SK-N-SH (cell line): ENCODE measurements around the gene RBBP8. TPM values are rescaled to one million over a fixed set of nuclear protein-coding genes. Genes with fewer than 3 reads are reported as not detected.

ENCODE experiments used
- CTCF ChIA-PET: fragments of 300-600, 350-600 bp; formaldehyde crosslinking; extraction: SDS; loops from one replicate; lab custom pipeline; 2021; lab: Yijun Ruan, JAX
- POLR2A ChIA-PET: fragments of 350-600 bp; sonication (Branson Sonifier 250); formaldehyde crosslinking; extraction: SDS; loops from one replicate; lab custom pipeline; 2020; ENCODE audit warnings: antibody characterized with exemption, inconsistent platforms; lab: Yijun Ruan, JAX
- DNase-seq: peaks from one replicate; pipeline ENCODE4 v3.0.0; 2012
- H2AFZ ChIP-seq: fragments of 200-600 bp; sonication (generic); 2 replicates; pipeline ENCODE4 v1.8.1; 2016; ENCODE audit warnings: antibody characterized with exemption, mild to moderate bottlenecking, low read depth
- H3F3A ChIP-seq: fragments of 200-600 bp; sonication (generic); replicated peaks from 2 replicates; pipeline ENCODE3; 2016; ENCODE audit warnings: antibody characterized with exemption, mild to moderate bottlenecking; ENCODE audit not compliant: insufficient read depth
- H3K27ac ChIP-seq, 2 experiments: fragments of 200-500 bp in 1 of 2; fragments of 200-600 bp in 1 of 2; sonication (Bioruptor generic) in 1 of 2; sonication (generic), shearing (Covaris generic) in 1 of 2; 2 replicates each; pipeline versions ENCODE4 v1.5.1 to v1.6.1; 2014 to 2016; ENCODE audit warnings: low read depth in 2 of 2, inconsistent platforms in 1 of 2, low read length in 1 of 2, mild to moderate bottlenecking in 1 of 2, mixed read lengths in 1 of 2
- H3K27me3 ChIP-seq: fragments of 200-600 bp; sonication (generic), shearing (Covaris generic); 2 replicates; pipeline ENCODE4 v1.6.1; 2016; ENCODE audit warnings: mixed run types; ENCODE audit not compliant: insufficient read depth
- H3K36me3 ChIP-seq, 2 experiments: fragments of 200-500 bp in 1 of 2; fragments of 200-600 bp in 1 of 2; sonication (Bioruptor generic) in 1 of 2; sonication (generic) in 1 of 2; replicated peaks in 1 of 2; 2 replicates each; pipeline versions ENCODE3 to v1.5.1; 2014 to 2016; ENCODE audit warnings: low read length in 1 of 2, mild to moderate bottlenecking in 1 of 2; ENCODE audit not compliant: insufficient read depth in 2 of 2, control insufficient read depth in 1 of 2
- H3K4me1 ChIP-seq, 2 experiments: fragments of 200-500 bp in 1 of 2; fragments of 200-600 bp in 1 of 2; sonication (Bioruptor generic) in 1 of 2; sonication (generic), shearing (Covaris generic) in 1 of 2; 2 replicates each; pipeline versions ENCODE4 v1.5.1 to v1.6.1; 2014 to 2016; ENCODE audit warnings: low read depth in 1 of 2, low read length in 1 of 2, mixed run types in 1 of 2; ENCODE audit not compliant: insufficient read depth in 2 of 2, control insufficient read depth in 1 of 2
- H3K4me2 ChIP-seq: fragments of 200-600 bp; sonication (generic), shearing (Covaris generic); 2 replicates; pipeline ENCODE4 v1.6.1; 2017; ENCODE audit warnings: mixed run types
- H3K4me3 ChIP-seq, 2 experiments: fragments of 200-500 bp in 1 of 2; fragments of 200-600 bp in 1 of 2; sonication (Bioruptor generic) in 1 of 2; sonication (generic), shearing (Covaris generic) in 1 of 2; 2 replicates each; pipeline versions ENCODE4 v1.5.1 to v1.8.1; 2014 to 2016; ENCODE audit warnings: low read depth in 2 of 2, inconsistent platforms in 1 of 2, low read length in 1 of 2, mild to moderate bottlenecking in 1 of 2, mixed read lengths in 1 of 2, moderate library complexity in 1 of 2
- H3K79me2 ChIP-seq: fragments of 200-600 bp; sonication (generic); 2 replicates; pipeline ENCODE4 v1.8.1; 2017; ENCODE audit warnings: mild to moderate bottlenecking; ENCODE audit not compliant: insufficient read depth
- H3K9ac ChIP-seq: fragments of 200-600 bp; sonication (generic); 2 replicates; pipeline ENCODE4 v1.6.1; 2017; ENCODE audit warnings: mixed run types
- H3K9me2 ChIP-seq: fragments of 200-600 bp; sonication (generic); 2 replicates; pipeline ENCODE4 v1.6.1; 2017; ENCODE audit warnings: mixed run types
- H3K9me3 ChIP-seq: fragments of 200-600 bp; sonication (generic); 2 replicates; pipeline ENCODE4 v1.6.1; 2017; ENCODE audit warnings: mixed run types, mild to moderate bottlenecking, moderate library complexity
- H4K20me1 ChIP-seq: fragments of 200-600 bp; sonication (generic); 2 replicates; pipeline ENCODE4 v1.6.1; 2017; ENCODE audit warnings: mild to moderate bottlenecking, mixed run types; ENCODE audit not compliant: insufficient read depth
- EP300 ChIP-seq, 2 experiments: IDR thresholded peaks; 2 replicates each; pipeline versions ENCODE4 v1.4.0 to v1.6.1; 2012; ENCODE audit warnings: borderline replicate concordance in 1 of 2, low read depth in 1 of 2, low read length in 1 of 2
- EZH2phosphoT487 ChIP-seq: fragments of 200-600 bp; sonication (generic); IDR thresholded peaks from 2 replicates; pipeline ENCODE4 v1.6.1; 2017; ENCODE audit warnings: low read depth, mixed run types, mild to moderate bottlenecking, antibody characterized with exemption, moderate library complexity, borderline replicate concordance
- FOSL2 ChIP-seq: IDR thresholded peaks from 2 replicates; pipeline ENCODE4 v1.4.0; 2012; ENCODE audit warnings: low read depth, mild to moderate bottlenecking, moderate library complexity, borderline replicate concordance
- GATA2 ChIP-seq: sonication (generic); formaldehyde crosslinking; IDR thresholded peaks from 2 replicates; pipeline ENCODE4 v1.5.0; 2020; ENCODE audit warnings: mild to moderate bottlenecking, missing genetic modification reagents
- JUND ChIP-seq: IDR thresholded peaks from 2 replicates; pipeline ENCODE4 v1.4.0; 2012
- MEF2A ChIP-seq: IDR thresholded peaks from 2 replicates; pipeline ENCODE4 v1.4.0; 2012; ENCODE audit warnings: low read depth, borderline replicate concordance
- POLR2AphosphoS5 ChIP-seq: IDR thresholded peaks from 2 replicates; pipeline ENCODE4 v1.6.1; 2012; ENCODE audit warnings: low read depth, low read length
- RAD21 ChIP-seq: IDR thresholded peaks from 2 replicates; pipeline ENCODE4 v1.6.1; 2012; ENCODE audit warnings: mild to moderate bottlenecking, low read length
- RXRA ChIP-seq: IDR thresholded peaks from 2 replicates; pipeline ENCODE4 v1.4.0; 2012; ENCODE audit warnings: low read depth, mild to moderate bottlenecking, borderline replicate concordance
- TAF1 ChIP-seq: IDR thresholded peaks from 2 replicates; pipeline ENCODE4 v1.6.1; 2012; ENCODE audit warnings: low read depth, mild to moderate bottlenecking, low read length, moderate library complexity, borderline replicate concordance
- TEAD4 ChIP-seq: IDR thresholded peaks from 2 replicates; pipeline ENCODE4 v1.4.0; 2012; ENCODE audit warnings: mild to moderate bottlenecking, borderline replicate concordance; ENCODE audit not compliant: insufficient read depth
- polyA plus RNA-seq, 3 experiments: library from polyadenylated mRNA; depleted of rRNA; stranded (reverse); fragments of >200 nt; gene quantifications; 2 replicates each; pipeline ENCODE4 v1.2.3, GENCODE V29; 2012
- TF ChIP-seq, protein P1 (sequence below): fragments of 200-600 bp; sonication (generic); IDR thresholded peaks from 2 replicates; pipeline ENCODE4 v1.6.1; 2017; ENCODE audit warnings: antibody characterized with exemption, mild to moderate bottlenecking, moderate library complexity
- TF ChIP-seq, protein P2 (sequence below): IDR thresholded peaks from 2 replicates; pipeline ENCODE4; 2012
- TF ChIP-seq, protein P3 (sequence below): IDR thresholded peaks from 2 replicates; pipeline ENCODE4 v1.6.1; 2012; ENCODE audit warnings: mild to moderate bottlenecking, low read depth, low read length, moderate library complexity
- TF ChIP-seq, protein P4 (sequence below): fragments of 150-350 bp; IDR thresholded peaks from 2 replicates; pipeline ENCODE4 v1.6.1; 2017; ENCODE audit warnings: antibody characterized with exemption, low read length, low read depth, borderline replicate concordance

Gene RBBP8
- polyA plus RNA-seq, 1 of the 3 experiments (the other 2 are of a cell fraction), result 9.6 TPM

DNA sequence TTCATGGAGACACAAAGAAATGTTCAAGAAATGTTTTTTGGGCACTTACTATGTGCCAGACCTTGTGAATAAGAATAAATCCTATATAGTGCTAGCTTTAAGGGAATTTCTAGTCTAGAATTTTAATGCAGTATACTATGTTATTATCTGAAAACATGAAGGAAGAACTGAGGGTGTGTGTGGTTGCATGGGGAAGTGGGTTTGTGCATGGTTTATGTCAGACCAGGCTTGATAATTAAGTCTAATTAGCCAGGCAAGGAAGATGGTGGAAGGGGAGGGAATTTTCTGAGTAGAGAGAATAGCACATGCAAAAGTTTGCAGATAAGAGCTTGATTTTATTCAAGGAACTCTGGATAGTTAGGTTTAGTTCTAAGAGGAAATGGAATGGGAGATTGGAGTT, 6.5 kb downstream of the RBBP8 start:
- Histone ChIP-seq H3K4me2 (no peak overlapping the region), H3K4me3 (no peak overlapping the region), H3K27ac (no peak overlapping the region), H3K36me3 (peaks cover 4 to 30% of the 10 kb centered on the region in 2 experiments), H3K9me3 (no peaks in the 10 kb centered on the region), H3K9me2 (no peaks in the 10 kb centered on the region)
- ChIA-PET CTCF (interaction anchor here (1.1 kb wide), 1 partner anchor 9 kb away, joined by 5 read pairs; no protein-coding TSS in a partner anchor), POLR2A (no interaction called here)
- DNase-seq, result no peak
- TF ChIP-seq RXRA (no peak), EP300 (IDR thresholded peaks at IDR 0.05; ENCODE audit: borderline replicate concordance in 1 of 2, low read depth in 1 of 2, low read length in 1 of 2) (no peak), POLR2AphosphoS5 (no peak), FOSL2 (no peak), TAF1 (no peak), GATA2 (CRISPR knock-in tag) (no peak), TEAD4 (no peak), RAD21 (no peak), JUND (no peak), MEF2A (no peak), EZH2phosphoT487 (no peak)
- TF ChIP-seq, protein P1, sequence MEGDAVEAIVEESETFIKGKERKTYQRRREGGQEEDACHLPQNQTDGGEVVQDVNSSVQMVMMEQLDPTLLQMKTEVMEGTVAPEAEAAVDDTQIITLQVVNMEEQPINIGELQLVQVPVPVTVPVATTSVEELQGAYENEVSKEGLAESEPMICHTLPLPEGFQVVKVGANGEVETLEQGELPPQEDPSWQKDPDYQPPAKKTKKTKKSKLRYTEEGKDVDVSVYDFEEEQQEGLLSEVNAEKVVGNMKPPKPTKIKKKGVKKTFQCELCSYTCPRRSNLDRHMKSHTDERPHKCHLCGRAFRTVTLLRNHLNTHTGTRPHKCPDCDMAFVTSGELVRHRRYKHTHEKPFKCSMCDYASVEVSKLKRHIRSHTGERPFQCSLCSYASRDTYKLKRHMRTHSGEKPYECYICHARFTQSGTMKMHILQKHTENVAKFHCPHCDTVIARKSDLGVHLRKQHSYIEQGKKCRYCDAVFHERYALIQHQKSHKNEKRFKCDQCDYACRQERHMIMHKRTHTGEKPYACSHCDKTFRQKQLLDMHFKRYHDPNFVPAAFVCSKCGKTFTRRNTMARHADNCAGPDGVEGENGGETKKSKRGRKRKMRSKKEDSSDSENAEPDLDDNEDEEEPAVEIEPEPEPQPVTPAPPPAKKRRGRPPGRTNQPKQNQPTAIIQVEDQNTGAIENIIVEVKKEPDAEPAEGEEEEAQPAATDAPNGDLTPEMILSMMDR, result no peak
- TF ChIP-seq, protein P2, sequence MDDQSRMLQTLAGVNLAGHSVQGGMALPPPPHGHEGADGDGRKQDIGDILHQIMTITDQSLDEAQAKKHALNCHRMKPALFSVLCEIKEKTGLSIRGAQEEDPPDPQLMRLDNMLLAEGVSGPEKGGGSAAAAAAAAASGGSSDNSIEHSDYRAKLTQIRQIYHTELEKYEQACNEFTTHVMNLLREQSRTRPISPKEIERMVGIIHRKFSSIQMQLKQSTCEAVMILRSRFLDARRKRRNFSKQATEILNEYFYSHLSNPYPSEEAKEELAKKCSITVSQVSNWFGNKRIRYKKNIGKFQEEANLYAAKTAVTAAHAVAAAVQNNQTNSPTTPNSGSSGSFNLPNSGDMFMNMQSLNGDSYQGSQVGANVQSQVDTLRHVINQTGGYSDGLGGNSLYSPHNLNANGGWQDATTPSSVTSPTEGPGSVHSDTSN, result no peak
- TF ChIP-seq, protein P3, sequence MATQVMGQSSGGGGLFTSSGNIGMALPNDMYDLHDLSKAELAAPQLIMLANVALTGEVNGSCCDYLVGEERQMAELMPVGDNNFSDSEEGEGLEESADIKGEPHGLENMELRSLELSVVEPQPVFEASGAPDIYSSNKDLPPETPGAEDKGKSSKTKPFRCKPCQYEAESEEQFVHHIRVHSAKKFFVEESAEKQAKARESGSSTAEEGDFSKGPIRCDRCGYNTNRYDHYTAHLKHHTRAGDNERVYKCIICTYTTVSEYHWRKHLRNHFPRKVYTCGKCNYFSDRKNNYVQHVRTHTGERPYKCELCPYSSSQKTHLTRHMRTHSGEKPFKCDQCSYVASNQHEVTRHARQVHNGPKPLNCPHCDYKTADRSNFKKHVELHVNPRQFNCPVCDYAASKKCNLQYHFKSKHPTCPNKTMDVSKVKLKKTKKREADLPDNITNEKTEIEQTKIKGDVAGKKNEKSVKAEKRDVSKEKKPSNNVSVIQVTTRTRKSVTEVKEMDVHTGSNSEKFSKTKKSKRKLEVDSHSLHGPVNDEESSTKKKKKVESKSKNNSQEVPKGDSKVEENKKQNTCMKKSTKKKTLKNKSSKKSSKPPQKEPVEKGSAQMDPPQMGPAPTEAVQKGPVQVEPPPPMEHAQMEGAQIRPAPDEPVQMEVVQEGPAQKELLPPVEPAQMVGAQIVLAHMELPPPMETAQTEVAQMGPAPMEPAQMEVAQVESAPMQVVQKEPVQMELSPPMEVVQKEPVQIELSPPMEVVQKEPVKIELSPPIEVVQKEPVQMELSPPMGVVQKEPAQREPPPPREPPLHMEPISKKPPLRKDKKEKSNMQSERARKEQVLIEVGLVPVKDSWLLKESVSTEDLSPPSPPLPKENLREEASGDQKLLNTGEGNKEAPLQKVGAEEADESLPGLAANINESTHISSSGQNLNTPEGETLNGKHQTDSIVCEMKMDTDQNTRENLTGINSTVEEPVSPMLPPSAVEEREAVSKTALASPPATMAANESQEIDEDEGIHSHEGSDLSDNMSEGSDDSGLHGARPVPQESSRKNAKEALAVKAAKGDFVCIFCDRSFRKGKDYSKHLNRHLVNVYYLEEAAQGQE, result no peak
- TF ChIP-seq, protein P4, sequence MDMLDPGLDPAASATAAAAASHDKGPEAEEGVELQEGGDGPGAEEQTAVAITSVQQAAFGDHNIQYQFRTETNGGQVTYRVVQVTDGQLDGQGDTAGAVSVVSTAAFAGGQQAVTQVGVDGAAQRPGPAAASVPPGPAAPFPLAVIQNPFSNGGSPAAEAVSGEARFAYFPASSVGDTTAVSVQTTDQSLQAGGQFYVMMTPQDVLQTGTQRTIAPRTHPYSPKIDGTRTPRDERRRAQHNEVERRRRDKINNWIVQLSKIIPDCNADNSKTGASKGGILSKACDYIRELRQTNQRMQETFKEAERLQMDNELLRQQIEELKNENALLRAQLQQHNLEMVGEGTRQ, result no peak
- TF ChIP-seq, all 33 proteins: peak for 0
- Histone ChIP-seq H3F3A (peaks cover 6% of the 10 kb centered on the region), H4K20me1 (no peaks in the 10 kb centered on the region), H3K79me2 (peaks cover 21% of the 10 kb centered on the region; the same call in 1 of the 2 replicates), H3K27me3 (no peaks in the 10 kb centered on the region), H3K9ac (no peak overlapping the region), H2AFZ (no peak overlapping the region), H3K4me1 (peaks cover 3 to 8% of the 10 kb centered on the region in 2 experiments; a peak in 3 of 4 replicates)
